HG03196 (cell line): ENCODE results near the gene TMEM17.

Experiments used
- ATAC-seq: cut with Tn5 transposase; IDR thresholded peaks from one replicate; pipeline ENCODE4 v1.9.1; 2021; ENCODE audit not compliant: unreplicated experiment

TMEM17 gene

DNA sequence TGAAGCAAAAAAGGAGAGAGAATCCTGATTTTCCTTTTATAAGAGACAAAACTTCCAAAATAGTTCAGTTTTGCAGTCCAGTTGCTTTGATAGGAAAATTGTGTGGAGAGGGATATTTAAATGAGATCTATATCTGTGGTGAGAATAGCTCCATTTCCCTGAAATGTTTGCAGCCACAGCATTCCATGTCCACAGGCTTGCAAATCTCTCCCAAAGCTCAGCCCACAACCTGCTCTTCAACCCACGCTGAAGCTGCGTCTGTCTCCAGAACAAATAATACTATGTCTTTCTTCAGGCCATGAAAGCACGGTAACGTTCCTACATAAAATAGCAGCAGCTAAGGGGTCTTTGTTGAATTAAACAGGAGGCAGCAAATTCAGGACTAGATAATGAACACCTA lies 31.8 kb downstream of the TMEM17 start:
- ATAC-seq: no peak

DNA sequence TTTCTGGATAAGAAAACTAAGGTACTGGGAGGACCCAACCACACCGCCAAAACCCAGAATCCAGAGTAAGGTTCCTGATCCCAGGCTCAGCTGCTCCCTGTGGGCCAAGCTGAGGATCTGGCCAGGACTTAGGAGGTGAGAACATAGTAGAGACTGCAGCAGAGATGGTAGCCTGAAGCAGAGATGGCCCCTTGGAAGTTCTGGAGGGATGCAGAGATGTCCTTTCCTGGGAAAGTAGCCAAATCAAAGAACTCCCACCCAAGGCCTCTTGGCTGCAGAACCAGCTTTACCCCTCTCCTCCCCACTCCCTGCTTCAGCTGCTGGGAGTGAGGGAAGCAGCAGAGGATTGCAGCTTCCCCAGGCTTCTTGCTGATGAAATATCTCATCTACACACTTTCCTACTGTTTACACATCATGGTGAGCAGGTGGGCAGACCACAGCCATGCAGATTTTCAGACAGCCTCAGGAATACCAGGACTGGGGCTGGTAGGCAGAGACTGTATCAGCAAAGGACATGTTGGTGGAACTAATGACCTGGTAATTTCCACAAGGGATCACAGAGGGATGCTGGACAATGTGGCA lies 32.7 kb downstream of the TMEM17 start:
- ATAC-seq: no peak

DNA sequence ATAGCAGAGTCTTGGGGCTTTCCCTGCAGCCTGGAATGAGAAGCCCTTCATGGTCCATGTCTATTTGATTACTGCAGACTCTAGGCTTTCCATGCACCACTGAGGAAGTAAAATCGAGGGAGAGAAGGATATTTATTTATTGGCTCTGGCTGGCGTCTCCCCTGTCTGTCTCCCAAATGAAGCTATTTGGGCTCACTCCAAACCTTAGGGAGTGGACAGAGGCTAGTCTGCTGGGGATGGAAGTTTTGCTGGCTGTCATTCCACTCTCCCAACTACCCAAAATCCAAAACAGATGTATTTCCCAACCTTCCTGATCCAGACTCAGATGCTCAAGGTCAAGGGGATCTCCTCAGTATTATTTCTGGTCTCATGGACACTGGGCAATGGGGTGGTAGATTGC lies 33.7 kb downstream of the TMEM17 start:
- ATAC-seq: no peak

DNA sequence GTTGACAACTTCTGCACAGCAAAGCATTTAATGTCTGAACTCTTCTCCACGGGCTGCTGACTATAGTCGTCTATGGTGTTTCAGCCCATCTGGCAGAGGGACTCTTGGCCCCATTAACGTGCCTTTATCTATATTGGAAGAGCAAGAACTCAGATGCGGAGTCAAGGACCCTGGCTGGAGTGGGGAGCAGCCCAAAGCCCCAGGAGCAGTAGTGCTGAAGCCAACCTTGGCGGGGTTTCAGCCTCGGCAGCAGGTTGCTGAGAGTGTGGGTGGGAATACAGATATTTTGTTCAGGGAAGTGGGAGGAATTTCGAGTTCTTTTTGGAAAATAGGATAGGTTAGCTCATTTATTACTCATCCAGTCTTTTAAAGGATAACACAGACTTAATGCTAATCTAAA lies 34.2 kb downstream of the TMEM17 start:
- ATAC-seq: no peak

DNA sequence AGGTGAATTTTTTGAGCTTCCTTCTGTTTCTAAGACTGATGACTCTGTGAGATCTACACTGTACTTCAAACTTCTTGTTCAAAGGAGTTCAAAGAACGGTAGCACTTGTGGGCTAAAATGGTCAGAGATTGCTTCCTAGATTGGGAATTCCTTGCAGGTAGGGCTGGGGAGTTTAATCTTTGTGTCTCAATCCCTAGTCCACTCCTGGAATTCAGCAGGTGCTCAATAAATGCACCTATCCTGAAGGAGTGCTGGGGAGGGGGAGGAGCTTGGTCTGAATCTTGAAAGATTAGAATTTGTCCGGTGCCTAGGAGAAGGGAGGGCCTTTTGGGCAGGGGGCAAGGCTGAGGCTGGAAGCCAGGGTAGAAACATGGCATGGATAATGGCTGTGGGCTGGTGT lies 34.6 kb downstream of the TMEM17 start:
- ATAC-seq: no peak

DNA sequence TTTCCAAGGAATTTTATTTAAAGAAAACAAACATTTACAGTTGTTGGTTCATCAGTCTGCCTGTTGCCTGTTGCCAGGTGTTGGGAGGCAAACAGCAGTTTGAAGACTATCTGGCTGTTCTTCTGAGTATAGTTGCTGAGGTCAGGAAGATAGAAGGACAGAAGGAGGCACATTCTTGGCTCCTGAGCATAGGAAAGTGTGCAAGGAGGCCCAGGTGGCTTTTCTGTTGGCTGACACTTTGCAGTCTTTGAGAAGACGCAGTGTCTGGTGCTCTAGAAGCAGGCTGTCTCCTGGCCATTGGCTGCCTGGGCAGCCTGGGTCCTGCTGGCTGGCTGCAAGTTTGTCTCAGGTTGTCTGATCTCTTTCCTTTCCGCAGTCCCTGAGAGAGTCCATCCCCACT lies 36.4 kb downstream of the TMEM17 start:
- ATAC-seq: no peak

DNA sequence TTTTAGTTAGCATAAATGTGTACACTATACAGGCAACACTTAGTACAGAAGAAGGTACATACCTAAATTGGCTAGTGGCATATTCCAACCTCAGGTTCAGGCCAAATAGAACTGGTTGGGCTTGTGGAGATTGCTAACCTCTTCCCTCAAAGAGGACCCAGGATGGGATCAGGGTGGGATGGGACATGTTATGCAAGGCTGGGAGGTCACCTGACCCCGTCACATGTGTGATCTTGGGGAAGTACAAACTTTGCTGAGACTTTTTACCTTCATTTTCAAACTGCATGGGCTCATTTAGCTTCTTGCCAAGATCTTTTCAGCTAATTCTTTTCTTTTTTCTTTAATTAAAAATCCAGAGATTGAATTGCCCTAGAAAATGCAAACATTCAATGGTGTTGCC lies 36.9 kb downstream of the TMEM17 start:
- no peak for ATAC-seq

DNA sequence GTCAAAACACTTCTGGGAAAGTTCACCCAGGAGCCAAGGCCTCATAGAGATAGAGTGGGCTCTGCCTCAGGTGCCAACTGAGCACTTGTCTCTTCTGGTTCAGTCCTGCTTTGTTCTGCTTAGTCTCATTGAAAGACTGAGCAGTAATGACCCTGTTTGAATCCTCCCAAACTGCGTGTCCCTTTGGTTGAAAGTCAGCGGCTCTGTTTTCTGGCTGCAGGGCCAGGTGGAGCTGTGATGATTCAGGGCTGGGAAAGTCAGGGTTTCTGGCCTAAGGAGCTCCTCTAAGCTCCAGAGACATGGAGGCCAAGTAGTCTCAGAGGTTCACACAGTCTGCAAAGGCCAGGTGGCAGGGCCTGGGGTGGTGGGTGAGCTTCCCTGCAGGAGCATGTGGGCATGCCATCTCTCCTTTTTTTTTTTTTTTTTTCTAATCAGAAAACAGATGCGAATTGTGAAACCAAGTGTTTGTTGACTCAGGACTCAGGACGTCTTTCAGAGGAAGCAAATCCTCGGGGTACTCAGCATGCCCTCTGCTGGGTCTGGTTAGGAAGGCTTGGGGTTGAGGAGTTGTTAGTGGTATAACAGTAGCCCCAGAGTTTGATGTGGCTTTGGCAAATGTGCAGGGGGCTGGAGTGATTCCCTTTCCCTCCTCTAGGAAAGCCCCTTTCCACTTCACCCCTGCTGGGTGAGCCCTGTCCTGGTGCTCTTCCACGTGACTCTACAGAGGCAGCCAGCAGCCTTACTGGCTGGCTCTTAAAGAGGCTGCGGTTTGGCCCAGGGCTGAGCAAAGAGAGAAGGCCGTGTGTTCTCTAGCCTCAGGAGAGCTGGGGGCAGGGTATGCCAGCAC lies 38.3 kb downstream of the TMEM17 start:
- no peak for ATAC-seq

DNA sequence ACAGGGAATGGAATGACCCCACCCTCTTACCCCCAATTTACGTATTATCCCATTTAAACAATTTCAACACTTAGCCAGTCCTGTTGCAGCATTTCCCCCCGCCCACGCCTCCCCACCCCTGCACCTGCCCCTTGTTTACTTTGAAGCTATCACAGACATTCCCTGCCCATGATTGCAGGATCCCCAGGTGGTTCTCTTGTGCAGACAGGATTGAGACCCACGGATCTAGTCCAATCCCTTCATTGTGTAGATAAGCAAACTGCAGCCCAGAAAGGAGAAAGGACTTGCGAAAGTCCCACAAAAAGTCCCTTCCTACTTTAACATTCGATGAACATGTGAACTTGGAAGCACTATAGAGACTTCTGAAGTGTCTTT lies 38.9 kb downstream of the TMEM17 start:
- ATAC-seq: no peak

DNA sequence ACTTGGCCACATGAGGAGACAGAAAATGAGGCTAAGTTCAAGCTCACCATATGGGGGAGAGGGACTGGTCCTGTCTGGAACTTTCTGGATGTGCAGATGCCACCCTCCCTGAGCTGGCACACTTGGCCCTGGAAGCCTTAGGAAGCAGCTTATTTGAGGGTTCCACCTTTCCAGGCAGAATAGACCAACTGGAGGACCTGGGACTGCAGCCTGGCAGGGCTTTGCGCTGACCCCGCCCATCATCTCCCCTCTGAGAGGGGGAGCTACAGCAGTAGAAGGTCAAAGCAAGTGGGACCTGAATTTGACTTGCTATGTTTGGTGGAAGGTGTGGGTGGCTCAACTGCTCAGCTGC lies 39.5 kb downstream of the TMEM17 start:
- no peak for ATAC-seq

DNA sequence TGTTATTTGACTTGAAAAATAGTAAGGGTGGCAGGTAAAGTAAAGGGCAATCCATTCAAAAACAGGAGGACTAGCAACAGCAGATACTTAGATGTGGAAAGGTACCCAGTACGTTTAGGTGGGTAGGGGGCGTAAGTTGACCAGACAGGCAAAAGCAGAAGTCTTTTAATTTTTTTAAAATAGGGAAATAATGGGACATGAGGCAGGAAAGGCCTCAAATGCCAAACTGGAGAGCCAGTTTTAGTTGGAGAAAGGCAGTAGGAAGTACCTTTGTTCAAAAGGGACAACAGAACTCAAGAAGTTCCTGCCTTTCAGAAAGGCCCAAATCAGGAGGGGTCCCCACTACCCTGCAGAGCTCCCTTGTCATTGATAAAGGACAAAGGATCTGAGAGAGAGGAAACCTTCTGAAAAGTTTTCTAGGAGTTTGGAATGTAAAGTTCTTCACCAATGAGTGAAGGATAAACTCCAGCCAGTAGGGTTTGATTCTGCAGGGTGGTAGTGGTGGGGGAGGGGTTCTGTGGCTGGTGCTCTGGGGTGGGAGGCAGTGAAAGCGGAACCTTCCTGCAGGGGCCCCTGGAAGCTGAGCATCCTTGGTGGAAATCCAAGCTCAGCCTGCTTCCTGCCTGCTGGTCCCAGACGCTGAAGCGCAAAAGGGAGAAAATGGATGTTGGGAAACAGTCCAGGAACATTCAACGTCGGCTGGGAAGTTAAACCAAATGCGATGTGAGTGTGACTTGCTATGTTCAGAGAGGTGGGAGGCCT lies 40.1 kb downstream of the TMEM17 start:
- no peak for ATAC-seq

DNA sequence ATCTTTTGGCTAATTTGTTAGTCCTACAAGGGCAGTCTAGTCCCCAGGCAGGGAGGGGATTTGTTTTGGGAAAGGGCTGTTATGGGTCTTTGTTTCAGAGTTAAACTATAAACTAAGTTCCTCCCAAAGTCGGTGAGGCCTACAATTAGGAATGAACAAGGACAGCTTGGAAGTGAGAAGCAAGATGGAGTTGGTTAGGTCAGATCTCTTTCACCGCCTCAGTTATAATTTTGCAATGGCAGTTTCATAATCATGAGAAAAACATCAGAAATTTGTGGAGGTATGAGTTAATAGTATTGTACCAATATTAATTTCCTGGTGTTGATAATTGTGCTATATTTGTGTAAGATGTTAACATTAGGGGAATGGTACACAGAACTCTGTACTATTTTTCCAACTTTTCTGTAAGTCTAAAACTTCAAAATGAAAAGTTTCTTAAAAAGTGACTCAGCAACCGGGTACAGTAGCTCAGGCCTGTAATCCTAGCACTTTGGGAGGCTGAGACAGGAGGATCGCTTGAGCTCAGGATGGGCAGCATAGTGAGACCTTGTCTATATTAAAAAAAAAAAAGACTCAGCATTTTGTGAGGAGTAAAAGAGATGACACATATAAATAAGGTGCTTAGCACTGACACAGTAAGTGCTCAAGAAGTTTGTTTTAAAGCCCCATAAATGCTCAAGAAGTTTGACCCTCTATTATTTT lies 40.8 kb downstream of the TMEM17 start:
- ATAC-seq: no peak

DNA sequence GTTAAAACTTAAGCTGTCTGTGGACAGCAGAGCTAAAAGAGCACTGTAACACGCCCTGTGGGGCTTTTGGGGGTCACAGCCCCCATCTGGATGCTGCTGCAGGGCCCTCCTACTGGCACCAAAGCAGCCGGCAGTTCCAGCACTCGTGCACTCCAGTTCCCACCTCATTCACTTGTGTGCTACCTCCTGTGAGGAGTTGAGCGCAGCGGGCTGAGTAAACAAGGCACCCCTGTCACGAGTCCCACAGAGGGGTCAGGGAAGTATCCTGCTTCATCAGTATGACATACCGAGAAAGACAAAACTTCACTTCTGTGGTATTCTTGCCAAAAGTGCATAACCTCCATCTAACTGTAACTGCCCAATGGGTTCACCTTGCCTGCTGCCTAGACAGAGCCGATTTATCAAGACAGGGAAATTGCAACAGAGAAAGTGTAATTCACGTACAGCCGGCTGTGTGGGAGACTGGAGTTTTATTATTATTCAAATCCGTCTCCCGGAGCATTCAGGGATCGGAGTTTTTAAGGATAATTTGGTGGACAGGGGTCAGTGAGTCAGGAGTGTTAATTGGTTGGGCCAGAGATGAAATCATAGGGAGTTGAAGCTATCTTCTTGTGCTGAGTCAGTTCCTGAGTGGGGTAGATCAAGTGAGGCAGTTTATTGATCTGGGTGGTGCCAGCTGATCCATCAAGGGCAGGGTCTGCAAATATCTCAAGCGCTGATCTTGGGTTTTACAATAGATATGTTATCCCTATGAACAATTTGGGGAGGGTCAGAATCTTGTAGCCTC lies 41.6 kb downstream of the TMEM17 start:
- no peak for ATAC-seq

DNA sequence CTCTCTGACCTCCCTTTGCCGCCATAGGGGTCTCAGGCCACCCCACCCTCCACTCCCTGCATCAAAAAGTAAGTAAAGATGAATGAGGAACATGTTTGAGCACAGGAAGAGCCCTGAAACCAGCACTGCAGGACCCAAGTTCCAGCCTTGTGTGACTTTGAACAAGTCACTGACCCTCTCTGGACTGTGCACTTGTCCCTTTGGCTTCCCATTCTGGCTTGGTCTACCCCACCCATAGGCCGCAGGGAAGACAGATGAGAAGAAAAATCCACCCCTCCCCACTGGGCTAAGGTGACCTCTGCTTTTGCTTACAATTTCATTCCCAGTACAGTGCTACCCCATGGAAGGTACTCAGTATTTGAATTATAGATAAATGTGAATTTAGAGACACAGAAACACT lies 43.8 kb downstream of the TMEM17 start:
- ATAC-seq: no peak

DNA sequence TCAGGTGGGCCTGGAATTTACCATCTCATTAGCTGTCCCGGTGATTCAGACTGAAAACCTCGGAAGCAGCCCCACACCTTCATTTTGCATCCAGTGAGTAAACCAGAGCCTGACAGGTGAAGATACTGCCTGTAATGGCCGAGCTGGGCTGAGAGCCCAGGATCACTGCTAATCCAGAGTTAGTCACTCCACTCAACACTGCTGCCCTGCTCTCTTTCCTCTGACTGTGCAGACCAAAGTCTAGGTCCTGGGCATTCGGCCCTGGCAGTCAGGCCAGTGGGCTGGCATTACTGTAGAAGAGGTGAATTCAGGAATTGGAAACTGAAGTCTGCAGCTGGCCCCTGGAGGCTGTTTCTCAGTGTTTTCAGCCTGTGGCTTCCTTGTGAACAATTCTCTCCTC lies 44.3 kb downstream of the TMEM17 start:
- ATAC-seq: no peak

DNA sequence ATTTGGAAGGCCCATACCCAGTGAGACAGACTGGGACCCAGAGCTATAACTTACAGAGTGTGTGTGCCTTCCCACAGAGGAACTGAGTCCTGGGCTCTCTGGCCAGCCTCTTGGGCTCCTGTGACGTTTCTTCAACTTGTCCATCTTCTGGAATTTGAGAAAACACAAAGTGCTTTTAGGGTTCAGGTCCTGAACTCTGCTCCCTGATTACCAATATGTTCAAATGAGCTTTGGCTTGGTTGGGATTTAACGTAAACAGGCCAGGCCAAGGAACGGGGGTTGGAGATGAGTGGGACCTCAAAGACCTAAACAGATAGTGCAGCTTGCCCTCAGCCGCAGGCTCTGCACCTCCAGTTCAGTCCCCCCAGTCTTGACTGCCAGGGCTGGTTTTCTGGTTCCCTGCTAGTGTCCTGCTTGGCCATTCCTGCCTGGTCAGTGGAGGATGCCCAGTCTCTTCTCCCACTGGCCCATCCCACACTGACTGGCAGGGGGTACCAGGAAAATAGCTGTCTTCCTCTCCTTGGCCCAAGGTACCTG lies 44.9 kb downstream of the TMEM17 start:
- ATAC-seq: no peak

DNA sequence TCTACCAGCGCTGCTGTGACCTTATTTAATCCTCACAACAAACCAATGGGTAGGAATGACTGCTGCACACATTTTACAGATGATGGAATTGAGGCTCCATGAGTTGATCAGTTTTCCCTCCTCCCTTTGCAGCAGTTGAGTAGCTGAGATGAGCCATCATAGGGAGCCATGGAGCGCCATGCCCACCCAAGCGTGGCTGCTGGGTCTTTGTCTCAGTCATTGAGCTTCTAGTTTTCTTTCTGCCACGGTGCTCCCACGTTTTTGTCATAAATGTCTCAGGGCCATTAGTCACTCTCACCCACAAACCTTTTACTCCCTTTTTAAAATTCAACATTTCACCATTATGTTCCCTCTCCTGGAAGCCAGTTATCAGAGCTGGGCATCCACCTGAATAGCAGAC lies 45.8 kb downstream of the TMEM17 start:
- no peak for ATAC-seq

DNA sequence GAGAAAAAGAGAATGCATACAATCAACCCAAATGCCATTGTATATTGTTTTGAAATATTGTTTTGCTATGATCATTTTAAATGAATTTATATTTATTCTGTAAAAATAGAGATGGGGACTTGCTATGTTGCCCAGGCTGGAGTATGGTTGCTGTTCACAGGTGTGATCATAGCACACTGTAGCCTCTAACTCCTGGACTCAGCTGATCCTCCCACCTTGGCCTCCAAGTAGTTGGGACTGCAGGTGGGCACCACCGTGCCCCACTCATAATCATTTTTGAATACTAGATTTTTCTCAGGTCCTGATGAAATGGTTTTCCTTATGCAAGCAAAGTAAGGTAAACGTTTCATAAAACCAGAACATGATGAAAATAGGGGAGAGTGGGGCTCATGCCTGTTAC lies 46.3 kb downstream of the TMEM17 start:
- no peak for ATAC-seq

DNA sequence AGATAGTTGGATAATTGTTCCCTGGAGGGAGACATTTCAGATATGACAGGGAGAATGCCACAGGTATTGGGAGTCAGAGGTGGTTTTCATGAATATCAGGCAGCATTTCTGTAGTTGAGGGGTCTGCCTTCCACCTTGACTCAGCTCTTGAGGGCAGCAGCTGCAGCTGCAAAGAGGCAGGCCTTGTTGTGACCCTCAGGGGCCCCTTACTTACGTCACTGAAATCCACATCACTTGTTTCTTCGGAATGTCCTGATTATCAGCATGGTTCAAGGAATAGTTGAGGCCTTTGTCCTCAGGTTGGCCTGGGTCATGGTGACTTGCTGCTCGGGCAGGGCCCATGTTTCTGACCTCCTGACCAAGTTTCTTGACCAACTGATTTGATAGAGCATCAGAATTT lies 46.9 kb downstream of the TMEM17 start:
- no peak for ATAC-seq

DNA sequence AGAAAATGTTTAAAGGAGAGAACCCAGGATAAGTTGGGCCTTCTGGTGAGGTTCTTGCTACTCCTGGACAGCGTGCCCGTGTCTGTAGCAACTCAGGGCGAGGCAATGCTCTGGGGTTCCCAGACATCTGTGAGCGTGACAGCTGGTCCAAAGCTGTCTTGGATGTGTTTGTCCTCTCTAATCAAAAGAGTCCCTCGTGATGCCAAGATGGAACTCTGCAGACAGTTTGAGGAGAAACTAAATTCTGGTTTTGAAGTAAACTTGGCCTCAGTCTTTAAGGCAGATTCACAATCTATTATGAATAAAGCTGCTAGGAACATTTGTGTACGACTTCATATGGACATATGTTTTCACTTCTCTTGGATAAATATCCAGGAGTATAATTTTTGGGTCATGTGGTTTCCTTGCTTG lies 47.3 kb downstream of the TMEM17 start:
- ATAC-seq: no peak

DNA sequence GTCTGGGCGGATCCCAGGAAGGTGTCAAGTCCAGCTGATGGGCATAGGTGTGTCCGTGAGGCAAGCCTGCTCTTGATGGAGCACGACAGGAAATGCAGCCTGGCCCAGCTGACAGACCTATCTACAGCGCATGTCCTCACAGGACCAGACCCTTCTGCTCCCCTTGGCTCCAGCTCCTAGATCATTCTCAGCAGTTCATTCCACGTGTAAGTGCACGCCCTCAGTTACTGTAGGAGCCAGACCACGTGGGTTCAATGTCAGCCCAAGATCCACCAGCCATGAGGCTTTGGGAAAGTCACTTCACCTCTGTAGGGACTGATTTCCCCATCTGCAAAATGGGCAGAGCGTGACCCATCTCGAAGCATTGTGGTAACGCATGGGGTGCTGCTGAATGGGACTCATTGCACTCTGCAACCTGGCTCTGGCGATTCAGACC lies 47.8 kb downstream of the TMEM17 start:
- ATAC-seq: no peak
